ENCODE measurements around the gene SMIM10.

DNA sequence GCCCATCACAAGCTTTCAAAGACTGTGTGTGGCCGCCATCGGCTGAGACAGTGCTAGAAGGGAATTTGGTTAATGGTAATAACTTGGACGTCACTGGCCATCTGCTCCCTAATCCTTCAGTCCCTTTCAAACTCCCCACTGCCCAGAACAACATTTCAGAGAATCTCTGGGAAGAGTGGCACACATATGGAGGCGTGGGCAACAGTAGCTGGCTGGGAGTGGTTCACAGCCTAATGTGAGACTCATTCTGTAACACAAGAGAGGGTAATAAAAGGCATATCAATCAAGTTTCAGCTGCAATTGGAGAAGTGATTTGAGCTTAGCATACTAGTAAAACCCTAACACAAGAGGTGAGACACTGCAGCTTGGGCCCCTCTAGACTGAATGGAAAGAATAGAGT, 15.4 kb downstream of the SMIM10 start:
- TF ChIP-seq, protein P1, sequence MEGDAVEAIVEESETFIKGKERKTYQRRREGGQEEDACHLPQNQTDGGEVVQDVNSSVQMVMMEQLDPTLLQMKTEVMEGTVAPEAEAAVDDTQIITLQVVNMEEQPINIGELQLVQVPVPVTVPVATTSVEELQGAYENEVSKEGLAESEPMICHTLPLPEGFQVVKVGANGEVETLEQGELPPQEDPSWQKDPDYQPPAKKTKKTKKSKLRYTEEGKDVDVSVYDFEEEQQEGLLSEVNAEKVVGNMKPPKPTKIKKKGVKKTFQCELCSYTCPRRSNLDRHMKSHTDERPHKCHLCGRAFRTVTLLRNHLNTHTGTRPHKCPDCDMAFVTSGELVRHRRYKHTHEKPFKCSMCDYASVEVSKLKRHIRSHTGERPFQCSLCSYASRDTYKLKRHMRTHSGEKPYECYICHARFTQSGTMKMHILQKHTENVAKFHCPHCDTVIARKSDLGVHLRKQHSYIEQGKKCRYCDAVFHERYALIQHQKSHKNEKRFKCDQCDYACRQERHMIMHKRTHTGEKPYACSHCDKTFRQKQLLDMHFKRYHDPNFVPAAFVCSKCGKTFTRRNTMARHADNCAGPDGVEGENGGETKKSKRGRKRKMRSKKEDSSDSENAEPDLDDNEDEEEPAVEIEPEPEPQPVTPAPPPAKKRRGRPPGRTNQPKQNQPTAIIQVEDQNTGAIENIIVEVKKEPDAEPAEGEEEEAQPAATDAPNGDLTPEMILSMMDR (conservative IDR thresholded peaks at IDR 0.05; ENCODE audit: low read depth, low read length), result no peak
- no peak for TF ChIP-seq EZH2 (IDR thresholded peaks at IDR 0.05; ENCODE audit: borderline replicate concordance, low read depth, low read length, poor library complexity, severe bottlenecking)

Measured in A673 (cell line).